ENCODE measurements around the gene P2RY4. TPM values are rescaled to one million over a fixed set of nuclear protein-coding genes. Genes with fewer than 3 reads are reported as not detected.

The P2RY4 gene
- total and polyA plus RNA-seq, 2 of the 8 experiments (the other 6 are each of a cell fraction or from before 2014, with no cell fraction given): 0.38 TPM; not detected in 1

DNA sequence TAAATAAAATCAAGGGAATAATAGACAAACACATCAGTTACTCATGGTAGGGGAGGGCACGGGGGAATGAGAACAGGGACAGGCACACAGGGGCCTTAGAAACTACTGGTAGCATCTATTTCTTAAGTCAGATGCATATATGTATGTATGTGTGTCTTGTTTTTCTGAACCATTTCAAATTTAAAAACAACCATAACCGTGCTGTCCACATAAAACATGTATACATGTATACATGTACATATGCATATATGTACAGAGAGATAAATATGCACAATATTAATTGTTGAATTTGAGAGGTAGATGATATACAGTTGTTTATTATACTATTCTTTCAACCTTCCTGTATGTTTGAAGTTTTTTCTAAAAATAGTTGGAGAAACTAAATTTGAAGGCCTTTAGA lies 33.3 kb downstream of the P2RY4 start:
- H3K4ac ChIP-seq (replicated peaks; ENCODE audit: insufficient read length, low read depth, low read length): no peak overlapping the region
- no peak overlapping the region for H3K9ac ChIP-seq (replicated peaks in 1 of 4; ENCODE audit: extremely low read depth in 1 of 4, low read depth in 3 of 4, low read length in 3 of 4)
- H3K79me1 ChIP-seq (ENCODE audit: low read depth, low read length): no peaks in the 10 kb centered on the region
- H2BK120ac ChIP-seq (replicated peaks; ENCODE audit: low read depth, low read length): no peak overlapping the region
- H3K27me3 ChIP-seq (replicated peaks in 1 of 4; ENCODE audit: control insufficient read depth in 3 of 4, extremely low read depth in 1 of 4, insufficient read depth in 3 of 4, low read length in 3 of 4): no peaks in the 10 kb centered on the region
- no peaks in the 10 kb centered on the region for H3K79me2 ChIP-seq (ENCODE audit: control insufficient read depth in 1 of 2, insufficient read depth in 2 of 2, low read length in 2 of 2)
- no peak overlapping the region for H3K56ac ChIP-seq (replicated peaks; ENCODE audit: insufficient read length, low read depth, low read length)
- H2BK12ac ChIP-seq (ENCODE audit: low read depth, low read length): no peak overlapping the region
- H2AK5ac ChIP-seq (ENCODE audit: low read depth, low read length): no peak overlapping the region
- H3K4me2 ChIP-seq (ENCODE audit: insufficient read depth in 1 of 2, low read depth in 2 of 2, low read length in 2 of 2): no peak overlapping the region
- no peak overlapping the region for H2BK20ac ChIP-seq (ENCODE audit: low read length)
- H4K20me1 ChIP-seq (replicated peaks in 1 of 2; ENCODE audit: control insufficient read depth in 1 of 2, insufficient read depth in 2 of 2, low read length in 2 of 2): no peaks in the 10 kb centered on the region
- no peak for FAIRE-seq
- H3K4me3 ChIP-seq (ENCODE audit: extremely low read depth in 1 of 4, insufficient read depth in 2 of 4, low read depth in 3 of 4, low read length in 4 of 4): no peak overlapping the region
- no peak for DNase-seq (ENCODE audit: low read depth in 1 of 2, low spot score in 2 of 2)
- H4K5ac ChIP-seq (ENCODE audit: insufficient read length, low read depth, low read length): no peak overlapping the region
- H2BK15ac ChIP-seq (ENCODE audit: low read length): no peak overlapping the region
- no peak overlapping the region for H3K14ac ChIP-seq (ENCODE audit: insufficient read length)
- TF ChIP-seq EGR1 (IDR thresholded peaks at IDR 0.05; ENCODE audit: borderline replicate concordance, low read depth, low read length) (no peak), RFX5 (IDR thresholded peaks at IDR 0.05; ENCODE audit: borderline replicate concordance, low read depth, low read length) (no peak), JUND (IDR thresholded peaks at IDR 0.05; ENCODE audit: low read length) (no peak)
- H2BK5ac ChIP-seq (ENCODE audit: low read depth, low read length): no peak overlapping the region
- H4K8ac ChIP-seq (ENCODE audit: extremely low read depth, insufficient read depth, low read length): no peak overlapping the region
- H3K36me3 ChIP-seq (ENCODE audit: control insufficient read depth in 2 of 4, insufficient read depth in 4 of 4, low read length in 3 of 4): no peaks in the 10 kb centered on the region
- no peak overlapping the region for H3K27ac ChIP-seq (ENCODE audit: low read depth, low read length)
- H2AFZ ChIP-seq (ENCODE audit: low read length): no peak overlapping the region
- H3K9me3 ChIP-seq (ENCODE audit: insufficient read depth in 2 of 2, low read depth in 1 of 2, low read length in 1 of 2): no peaks in the 10 kb centered on the region
- no peaks in the 10 kb centered on the region for H3K23me2 ChIP-seq (ENCODE audit: low read depth, low read length)
- CTCF ChIA-PET (ENCODE audit: partially characterized antibody): no interaction called here
- POLR2A ChIA-PET (ENCODE audit: partially characterized antibody): no interaction called here
- 72% methylated on average over 2 of the region's 2 CpGs; no CpG with 5 or more reads in 1 of the 2 experiments for WGBS, 2 experiments (ENCODE audit: extremely low coverage in 1 of 2, insufficient coverage in 1 of 2, insufficient read length in 1 of 2, insufficient replicate concordance in 2 of 2, low coverage in 1 of 2, low lambda C conversion rate in 2 of 2, missing lambda C conversion rate in 1 of 2)
- no peak overlapping the region for H3K18ac ChIP-seq (ENCODE audit: extremely low read depth, low read length)
- H4K91ac ChIP-seq (replicated peaks; ENCODE audit: insufficient read length, low read length): no peak overlapping the region
- H3K4me1 ChIP-seq (replicated peaks in 1 of 4; ENCODE audit: control insufficient read depth in 3 of 4, insufficient read depth in 4 of 4, low read length in 3 of 4): no peaks in the 10 kb centered on the region
- H3K23ac ChIP-seq (ENCODE audit: insufficient read length): no peak overlapping the region
